HepG2 (cell line): Measurements from ENCODE around the gene KLHL7. TPM values are rescaled to one million over a fixed set of nuclear protein-coding genes. Genes with fewer than 3 reads are reported as not detected.
A peak's percentile ranks its signal among the peaks of the same experiment; 100 is the strongest.

ENCODE experiments used
- CTCF ChIP-seq: sonication (generic); formaldehyde crosslinking; IDR thresholded peaks from 2 replicates; pipeline ENCODE4 v1.5.0; 2020; ENCODE audit warnings: mild to moderate bottlenecking, missing genetic modification reagents, moderate library complexity
- ELF4 ChIP-seq: sonication (generic); formaldehyde crosslinking; IDR thresholded peaks from 2 replicates; pipeline ENCODE4 v1.5.0; 2020; ENCODE audit warnings: missing genetic modification reagents, mild to moderate bottlenecking, moderate library complexity, borderline replicate concordance
- ETS1 ChIP-seq: sonication (generic); formaldehyde crosslinking; IDR thresholded peaks from 2 replicates; pipeline ENCODE4 v1.4.0; 2020; ENCODE audit warnings: missing genetic modification reagents
- GATA4 ChIP-seq: sonication (generic); IDR thresholded peaks from 2 replicates; pipeline ENCODE4 v1.6.1; 2016; ENCODE audit warnings: antibody characterized with exemption, low read depth, borderline replicate concordance
- HIVEP1 ChIP-seq: sonication (generic); formaldehyde crosslinking; IDR thresholded peaks from 2 replicates; pipeline ENCODE4 v1.4.0; 2020; ENCODE audit warnings: mild to moderate bottlenecking, missing genetic modification reagents
- HMG20A ChIP-seq: IDR thresholded peaks from 2 replicates; pipeline ENCODE4 v1.6.1; 2016; ENCODE audit warnings: borderline replicate concordance
- HOXA9 ChIP-seq: sonication (generic); formaldehyde crosslinking; IDR thresholded peaks from 2 replicates; pipeline ENCODE4 v1.8.1; 2022; ENCODE audit warnings: missing genetic modification reagents, mild to moderate bottlenecking, moderate library complexity, borderline replicate concordance
- KAT7 ChIP-seq: IDR thresholded peaks from 2 replicates; pipeline ENCODE4 v1.6.1; 2018; ENCODE audit warnings: borderline replicate concordance, missing compliant biosample characterization
- KDM5A ChIP-seq: fragments of 200-600 bp; sonication (generic); IDR thresholded peaks from 2 replicates; pipeline ENCODE4 v1.7.0; 2018; ENCODE audit warnings: antibody characterized with exemption, mild to moderate bottlenecking, low read length, borderline replicate concordance
- MAFF ChIP-seq: IDR thresholded peaks from 2 replicates; pipeline ENCODE4 v1.6.1; 2011; ENCODE audit warnings: low read depth, low read length, improper control_type of control experiment
- MLX ChIP-seq: IDR thresholded peaks from 2 replicates; pipeline ENCODE4 v1.6.1; 2016
- MYNN ChIP-seq: sonication (generic); formaldehyde crosslinking; IDR thresholded peaks from 2 replicates; pipeline ENCODE4 v1.4.0; 2020; ENCODE audit warnings: mild to moderate bottlenecking, low read depth, missing genetic modification reagents
- NFRKB ChIP-seq: fragments of 450-650 bp; IDR thresholded peaks from 2 replicates; pipeline ENCODE4 v1.6.1; 2017
- NR2C2 ChIP-seq: sonication (generic); formaldehyde crosslinking; IDR thresholded peaks from 2 replicates; pipeline ENCODE4 v1.4.0; 2020; ENCODE audit warnings: missing genetic modification reagents, mild to moderate bottlenecking, moderate library complexity, borderline replicate concordance
- PBX3 ChIP-seq: sonication (generic); formaldehyde crosslinking; IDR thresholded peaks from 2 replicates; pipeline ENCODE4 v1.8.1; 2023; ENCODE audit warnings: missing genetic modification reagents, inconsistent platforms, borderline replicate concordance
- SNAPC2 ChIP-seq: sonication (generic); formaldehyde crosslinking; IDR thresholded peaks from 2 replicates; pipeline ENCODE4 v1.8.1; 2022; ENCODE audit warnings: mild to moderate bottlenecking, missing genetic modification reagents
- TFAP4 ChIP-seq: sonication (generic); IDR thresholded peaks from 2 replicates; pipeline ENCODE4 v1.6.1; 2016; ENCODE audit warnings: low read depth, borderline replicate concordance
- ZKSCAN1 ChIP-seq: fragments of 150-350 bp; IDR thresholded peaks from 2 replicates; pipeline ENCODE4 v1.6.1; 2014; ENCODE audit warnings: low read length
- ZNF292 ChIP-seq: sonication (generic); formaldehyde crosslinking; IDR thresholded peaks from 2 replicates; pipeline ENCODE4 v1.8.1; 2022; ENCODE audit warnings: mild to moderate bottlenecking, low read depth, missing genetic modification reagents, borderline replicate concordance
- ZNF543 ChIP-seq: sonication (generic); formaldehyde crosslinking; IDR thresholded peaks from 2 replicates; pipeline ENCODE4 v1.4.0; 2020; ENCODE audit warnings: mild to moderate bottlenecking, missing genetic modification reagents
- ZNF724P ChIP-seq: sonication (generic); formaldehyde crosslinking; IDR thresholded peaks from 2 replicates; pipeline ENCODE4 v1.8.0; 2022; ENCODE audit warnings: missing genetic modification reagents, borderline replicate concordance
- ZNF737 ChIP-seq: sonication (generic); formaldehyde crosslinking; IDR thresholded peaks from 2 replicates; pipeline ENCODE4 v1.5.0; 2020; ENCODE audit warnings: missing genetic modification reagents, mild to moderate bottlenecking, borderline replicate concordance
- ZSCAN5A ChIP-seq: sonication (generic); formaldehyde crosslinking; IDR thresholded peaks from 2 replicates; pipeline ENCODE4 v1.8.0; 2022; ENCODE audit warnings: mild to moderate bottlenecking, missing genetic modification reagents, borderline replicate concordance
- polyA plus RNA-seq, 8 experiments: library from polyadenylated mRNA; depleted of rRNA in 3 of 8; stranded (reverse) in 7 of 8; unstranded in 1 of 8; fragments of >200 nt; fragmentation: Illumina TruSeq in 4 of 8; extraction: Trizol in 4 of 8; gene quantifications; 2 replicates each; pipeline versions ENCODE4 v1.2.1 to v1.2.3, GENCODE V29; 2011 to 2016; ENCODE audit warnings: low read depth in 4 of 8, missing spikeins in 1 of 8, mixed read lengths in 1 of 8; ENCODE audit not compliant: insufficient read depth in 1 of 8
- total RNA-seq, 5 experiments: library from RNA; depleted of rRNA; stranded (reverse); fragments of >200 nt; fragmentation: Illumina TruSeq; extraction: Trizol; gene quantifications; 2 replicates each; pipeline ENCODE4 v1.2.3, GENCODE V29; 2016; ENCODE audit warnings: low read depth in 1 of 5

The KLHL7 gene
- total and polyA plus RNA-seq, 2 of the 13 experiments (the other 11 are each of a cell fraction or from before 2014, with no cell fraction given): 16.2 to 34.4 TPM

GRCh38 chr7:23105644-23106056 is at the start of gene KLHL7 (continued):
- peak; percentile 88 for TF ChIP-seq KAT7
- no peak for TF ChIP-seq NFRKB
- TF ChIP-seq MYNN: no peak
- TF ChIP-seq MLX (CRISPR knock-in tag): peak; percentile 28; the same call in 1 of the 2 replicates
- TF ChIP-seq ZSCAN5A: 0 out of 2 replicates have a peak, but pooled peaks have one; percentile 73
- TF ChIP-seq HIVEP1 (CRISPR knock-in tag): peak; percentile 79
- peak; percentile 47; the same call in 1 of the 2 replicates for TF ChIP-seq HOXA9
- TF ChIP-seq HMG20A (CRISPR knock-in tag): no peak
- no peak for TF ChIP-seq ETS1 (CRISPR knock-in tag)
- TF ChIP-seq ZKSCAN1: 0 out of 2 replicates have a peak, but pooled peaks have one; percentile 39
- TF ChIP-seq ELF4: no peak
- no peak for TF ChIP-seq ZNF737
- TF ChIP-seq KDM5A: peak; percentile 65
- TF ChIP-seq PBX3 (CRISPR knock-in tag): no peak
- no peak; the same call in 1 of the 2 replicates for TF ChIP-seq CTCF (CRISPR knock-in tag)
- TF ChIP-seq TFAP4: 0 out of 2 replicates have a peak, but pooled peaks have one; percentile 34
- no peak for TF ChIP-seq MAFF
- TF ChIP-seq ZNF543 (CRISPR knock-in tag): peak; percentile 40; the same call in 1 of the 2 replicates
- TF ChIP-seq GATA4: peak; percentile 56; the same call in 1 of the 2 replicates
- TF ChIP-seq ZNF292 (CRISPR knock-in tag): peak; percentile 68
- TF ChIP-seq ZNF724P (CRISPR knock-in tag): 0 out of 2 replicates have a peak, but pooled peaks have one; percentile 28
- TF ChIP-seq SNAPC2: no peak
- TF ChIP-seq NR2C2: 0 out of 2 replicates have a peak, but pooled peaks have one; percentile 53
